Measurements from ENCODE around the gene OSCP1.

OSCP1 gene

GRCh38 chr1:36400825-36401601, 49.2 kb downstream of the OSCP1 start:
- peak; percentile 66 for DNase-seq

- DNase-seq: no peak
These were observed 49.8 kb downstream of the OSCP1 start for GRCh38 chr1:36400514-36400824.

- no peak for DNase-seq
These were observed 51.8 kb downstream of the OSCP1 start for GRCh38 chr1:36398370-36398977.

DNA sequence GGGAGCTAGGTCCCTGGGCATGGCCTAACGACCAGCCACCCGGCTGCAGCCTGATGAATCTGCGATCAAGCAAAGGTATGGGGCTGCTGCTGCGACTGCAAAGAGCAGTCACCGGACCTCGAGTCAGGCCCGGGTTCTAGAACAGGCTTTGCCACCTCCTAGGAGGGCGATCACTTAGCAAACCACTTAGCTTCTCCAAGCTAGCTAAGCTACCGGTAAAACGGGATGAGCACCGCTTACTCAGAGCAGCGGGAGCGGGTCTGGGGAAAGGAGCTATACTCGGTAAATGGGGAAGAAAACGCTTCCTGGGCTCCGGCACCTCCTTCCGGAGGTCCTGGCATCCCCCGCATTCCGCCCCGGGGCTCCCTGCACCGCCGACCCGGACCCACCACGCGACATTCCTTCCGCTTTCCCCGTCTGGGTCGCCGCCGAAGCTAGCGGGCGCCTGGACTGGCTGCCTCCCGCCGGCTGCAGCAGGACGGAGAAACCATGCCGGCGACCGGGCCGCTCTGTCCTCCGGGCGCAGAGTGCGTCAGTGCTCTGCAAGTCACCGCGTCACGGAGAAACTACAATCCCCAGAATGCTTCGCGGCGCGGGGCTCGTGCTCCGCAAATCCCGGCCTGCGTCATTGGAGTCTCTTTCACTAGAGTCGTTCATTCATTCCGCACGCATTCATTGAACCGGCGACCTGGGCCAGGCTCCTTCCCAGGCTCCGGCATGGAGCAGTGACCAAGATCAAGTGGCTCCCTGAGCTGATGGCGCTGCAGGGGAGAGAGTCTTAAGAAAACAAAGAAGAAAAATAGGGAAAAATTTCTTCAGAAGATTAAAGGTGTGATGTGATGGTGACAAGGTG, 52.6 kb downstream of the OSCP1 start, which contains the start of gene LSM10:
TSS of gene LSM10 (minus strand) at position 531 of the 853 bp plus-strand sequence. CDS start 3,779 bp downstream, outside the sequence.
- peak; percentile 95 for DNase-seq

GRCh38 chr1:36397083-36397377, 53.2 kb downstream of the OSCP1 start:
- DNase-seq: peak; percentile 57

DNA sequence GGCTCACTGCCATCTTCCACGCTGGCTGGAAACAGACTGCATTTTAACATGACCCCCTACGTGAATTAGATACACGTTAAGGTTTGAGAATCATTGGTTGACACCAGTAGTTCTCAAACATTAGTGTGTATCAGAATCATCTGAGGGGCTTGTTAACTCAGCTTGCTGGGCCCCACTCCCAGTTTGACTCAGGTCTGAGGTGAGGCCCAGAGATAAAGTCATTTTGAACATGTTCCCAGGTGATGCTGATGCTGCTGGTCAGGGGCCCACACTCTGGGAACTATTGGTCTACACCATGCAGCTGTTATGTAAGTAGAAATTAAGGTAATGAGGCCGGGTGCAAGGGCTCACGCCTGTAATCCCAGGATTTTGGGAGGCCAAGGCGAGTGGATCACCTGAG, 53.9 kb downstream of the OSCP1 start:
- peak; percentile 56 for DNase-seq

- DNase-seq: no peak
These were observed 56.6 kb downstream of the OSCP1 start for GRCh38 chr1:36393686-36394085.

GRCh38 chr1:36392836-36393235, 57.4 kb downstream of the OSCP1 start:
- DNase-seq: no peak

DNA sequence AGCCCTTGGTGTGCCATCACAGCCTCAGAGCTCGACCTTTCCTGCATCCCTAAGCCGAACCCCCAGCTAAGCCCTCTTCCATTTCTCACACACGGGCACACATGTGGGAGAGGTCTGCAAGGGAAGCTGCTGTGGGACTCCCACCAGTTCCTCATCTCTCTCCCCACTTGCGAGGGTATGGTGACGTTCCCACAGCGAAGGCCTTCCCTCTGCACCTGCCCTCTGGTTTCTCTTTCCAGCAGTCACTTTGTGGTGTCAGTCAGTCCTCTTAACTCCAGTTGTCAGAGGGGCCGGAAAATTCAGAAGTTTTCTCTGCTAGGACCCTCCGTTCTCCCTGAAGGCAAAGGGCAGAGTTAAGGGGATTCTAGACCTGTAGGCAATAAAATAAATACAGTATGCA, 59.0 kb downstream of the OSCP1 start:
- DNase-seq: no peak

DNA sequence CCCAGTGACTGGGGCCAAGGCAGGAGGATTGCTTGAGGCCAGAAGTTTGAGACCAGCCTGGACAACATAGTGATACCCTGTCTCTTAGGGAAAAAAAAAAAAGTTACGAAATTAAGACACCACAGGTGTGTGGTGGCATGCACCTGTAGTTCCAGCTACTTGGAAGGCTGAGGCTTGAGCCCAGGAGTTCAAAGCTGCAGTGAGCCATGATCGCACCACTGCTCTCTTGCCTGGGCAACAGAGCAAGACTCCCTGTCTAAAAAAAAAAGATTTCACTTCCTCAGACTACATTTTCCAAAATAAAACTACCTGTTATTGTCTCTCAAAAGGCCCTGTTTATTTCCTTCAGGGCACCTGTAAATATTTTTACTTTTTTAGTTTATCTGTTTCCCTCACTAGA, 59.8 kb downstream of the OSCP1 start:
- no peak for DNase-seq

- DNase-seq: no peak
These were observed 60.3 kb downstream of the OSCP1 start for GRCh38 chr1:36389999-36390398.

DNA sequence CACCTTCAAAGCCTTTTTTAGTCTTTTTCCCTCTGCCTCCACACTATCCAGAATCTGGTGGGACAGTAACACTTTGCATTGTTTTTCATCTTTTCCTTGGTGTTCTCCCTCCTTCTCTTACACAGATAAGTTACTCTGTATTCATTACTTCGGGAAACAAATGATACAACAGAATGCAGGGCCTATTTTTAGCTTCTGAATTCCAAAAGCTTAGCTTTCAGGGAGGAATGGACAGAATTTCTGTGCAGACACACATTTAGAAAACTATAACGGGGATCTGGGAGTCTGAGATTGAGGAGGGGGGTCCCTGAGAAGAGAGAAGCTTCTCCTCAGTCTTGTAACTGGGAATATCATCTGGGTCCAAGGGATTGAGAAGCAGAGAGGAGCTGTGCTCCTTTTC, 61.0 kb downstream of the OSCP1 start:
- DNase-seq: no peak

DNA sequence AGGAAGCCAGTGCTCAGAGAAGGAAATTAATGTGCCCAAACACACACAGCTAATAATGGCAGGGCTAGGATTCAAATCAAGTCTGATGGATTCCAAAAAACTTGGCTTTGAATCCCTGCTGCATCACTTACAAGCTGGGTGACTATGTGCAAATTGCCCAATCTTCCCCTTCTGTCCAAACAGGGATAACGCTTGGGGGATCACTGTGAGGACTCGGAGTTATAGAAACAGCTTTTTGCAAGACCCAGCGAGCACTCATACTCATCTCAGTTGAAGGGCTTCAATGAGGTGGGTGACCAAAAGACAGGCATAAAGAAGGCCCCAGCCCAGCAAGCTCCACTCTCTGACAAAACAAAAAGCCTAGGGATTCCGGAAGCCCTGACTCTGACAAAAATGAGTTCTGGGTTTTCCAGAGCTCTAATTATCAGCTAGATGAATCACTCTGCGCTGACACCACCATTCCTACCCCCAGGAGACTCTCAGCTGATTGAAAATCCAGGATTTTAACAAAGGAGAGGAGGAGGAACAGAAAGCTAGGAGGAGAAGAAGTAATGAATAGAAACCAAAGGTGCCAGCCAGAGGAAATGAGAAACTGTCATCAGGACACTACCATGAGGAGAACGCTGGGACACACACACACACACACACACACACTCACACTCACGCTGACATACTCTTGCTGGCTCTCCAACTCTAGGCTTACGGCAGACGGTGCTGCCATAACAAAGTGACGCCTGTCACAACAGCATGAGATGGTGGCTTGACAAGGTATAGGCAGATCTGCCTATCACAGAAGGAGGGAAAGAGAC, 62.9 kb downstream of the OSCP1 start:
- DNase-seq: no peak

DNA sequence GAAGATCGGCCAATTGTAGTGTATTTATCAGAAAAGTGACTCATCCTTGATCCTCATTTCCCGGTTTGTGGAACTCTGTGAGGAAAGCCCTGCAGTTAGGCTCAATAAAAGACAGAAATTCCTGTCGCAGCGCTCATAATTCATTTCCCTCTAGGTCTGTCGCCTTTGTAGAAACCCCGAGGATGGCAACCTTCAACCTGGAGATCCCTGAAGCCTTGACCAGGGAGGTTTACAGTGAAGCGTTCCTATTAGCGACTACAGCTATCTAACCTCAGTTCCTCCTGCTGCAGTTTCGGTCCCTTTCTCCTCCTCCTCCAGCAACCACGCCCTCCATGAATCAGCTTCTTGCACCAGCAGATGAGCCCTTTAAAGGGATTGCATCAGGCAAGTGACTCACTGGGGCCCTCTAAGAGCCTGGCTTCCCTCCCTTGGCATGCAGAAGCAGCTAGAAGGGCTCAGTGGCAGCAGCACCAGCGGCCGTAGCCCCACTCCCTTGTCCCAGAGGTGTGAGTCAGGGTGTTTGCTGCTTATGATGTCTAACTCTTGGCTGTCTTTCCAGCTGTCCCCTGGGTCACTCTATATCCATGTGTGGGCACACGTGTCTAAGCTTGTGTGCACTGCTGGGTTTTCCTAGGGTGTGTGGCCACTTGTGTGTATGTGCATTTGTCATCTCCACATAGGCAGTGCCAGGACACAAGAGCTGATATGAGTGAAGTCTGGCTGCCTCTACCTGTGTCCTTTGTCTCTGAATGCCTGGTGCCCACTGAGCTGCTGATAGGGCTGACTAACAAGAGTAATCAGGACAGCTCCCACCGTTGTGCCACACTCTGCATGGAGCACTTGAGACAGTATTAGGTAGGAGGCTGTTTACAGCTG, 63.7 kb downstream of the OSCP1 start:
- peak; percentile 97 for DNase-seq

DNA sequence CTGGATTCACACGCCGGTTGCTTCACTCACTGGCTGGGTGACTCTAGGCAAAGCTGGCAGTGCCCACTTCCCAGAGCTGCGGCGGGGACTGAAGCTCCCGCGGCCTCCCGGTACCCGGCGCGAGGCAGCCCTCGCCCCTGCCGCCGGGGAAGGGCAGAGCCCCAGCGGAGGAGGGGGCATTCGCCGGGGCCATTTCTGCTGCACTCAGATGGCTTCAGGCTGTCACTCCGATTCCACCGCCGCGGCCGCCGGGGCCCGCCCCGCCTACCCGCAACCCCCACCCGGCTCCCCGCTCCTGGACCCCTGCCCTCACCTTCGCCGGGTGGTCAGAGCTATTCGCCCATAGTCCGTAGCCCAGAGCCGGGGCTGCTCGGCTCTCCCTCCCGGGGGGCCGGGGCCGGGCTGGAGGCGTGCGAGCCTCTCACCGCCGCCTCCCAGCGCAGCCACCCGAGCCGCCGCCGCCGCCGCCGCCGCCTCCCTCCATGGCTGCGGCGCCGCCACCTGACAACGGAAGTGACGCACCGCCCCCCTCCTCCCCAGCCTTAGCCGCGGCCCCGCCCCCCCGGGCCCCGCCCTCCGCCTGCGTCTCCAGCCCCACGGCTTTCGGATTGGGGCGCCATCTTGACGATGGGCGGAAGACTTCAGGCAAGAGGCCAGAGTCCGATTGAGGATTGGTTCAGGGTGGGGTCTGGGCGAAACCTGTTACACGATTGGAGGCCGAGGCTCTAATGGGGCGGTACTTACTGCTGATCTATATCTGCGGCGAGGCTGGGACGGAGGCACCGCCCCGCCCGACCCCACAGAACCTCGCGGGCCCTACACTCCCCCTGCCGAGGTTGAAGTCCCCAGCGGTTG, 64.6 kb downstream of the OSCP1 start, which contains the start of gene STK40:
TSS of gene STK40 (minus strand) at position 515 of the 855 bp plus-strand sequence. CDS start 24,592 bp downstream, outside the sequence.
- peak; percentile 99 for DNase-seq

GRCh38 chr1:36384542-36385409, 65.5 kb downstream of the OSCP1 start:
- peak; percentile 76 for DNase-seq

GRCh38 chr1:36383240-36383639, 67.0 kb downstream of the OSCP1 start:
- DNase-seq: no peak

DNA sequence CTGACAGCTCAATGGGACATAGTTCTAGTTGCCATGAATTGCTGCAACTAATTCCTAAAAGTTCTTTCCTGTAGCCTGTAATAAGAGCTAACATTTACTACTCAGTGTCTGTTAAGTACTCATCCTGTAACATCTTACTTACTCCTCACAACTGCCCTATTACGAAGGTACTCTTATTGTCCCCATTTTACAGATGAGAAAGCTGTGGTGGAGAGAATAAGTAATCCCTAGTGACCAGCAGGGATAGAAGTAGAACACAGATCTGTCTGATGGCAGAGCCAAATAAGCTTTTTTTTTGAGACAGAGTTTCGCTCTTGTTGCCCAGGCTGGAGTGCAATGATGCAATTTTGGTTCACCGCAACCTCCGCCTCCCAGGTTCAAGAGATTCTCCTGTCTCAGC, 67.6 kb downstream of the OSCP1 start:
- DNase-seq: no peak

- DNase-seq: no peak
These were observed 68.0 kb downstream of the OSCP1 start for GRCh38 chr1:36382231-36382630.

DNA sequence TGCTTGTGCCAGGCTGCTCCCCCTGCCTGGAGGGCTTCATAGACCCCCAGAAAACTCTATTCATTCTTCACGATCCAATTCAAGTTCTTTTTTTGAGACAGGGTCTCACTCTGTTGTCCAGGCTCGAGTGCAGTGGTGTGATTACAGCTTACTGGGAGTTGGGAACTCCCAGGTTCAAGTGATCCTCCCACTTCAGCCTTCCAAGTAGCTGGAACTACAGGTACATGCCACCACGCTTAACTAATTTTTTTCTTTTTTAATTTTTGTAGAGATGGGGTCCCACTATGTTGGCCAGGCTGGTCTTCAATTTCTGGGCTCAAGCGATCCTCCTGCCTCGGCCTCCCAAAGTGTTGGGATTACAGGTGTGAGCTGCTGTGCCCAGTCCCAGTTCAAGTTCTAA, 68.8 kb downstream of the OSCP1 start:
- no peak for DNase-seq

All from activated CD4-positive, alpha-beta T cell treated with anti-CD3 and anti-CD28 coated beads, Interleukin-2, Interleukin-6, amounts not matched to agents 100 ng/mL and 50 ng/mL, durations not matched to agents 16 hours and 8 hours (primary cell).